Activated CD4-positive, alpha-beta T cell treated with anti-CD3 and anti-CD28 coated beads for 4 hours (primary cell): ENCODE data around the gene WDR47.
"Not testable (repeated sequence)": the region's sequence is repeated elsewhere in the genome, so short reads cannot be mapped to it uniquely, and the experiment has no call there.

Source experiments
- DNase-seq, 2 donors: peaks; one replicate each; pipeline ENCODE4 v3.0.0-alpha.2; 2020

WDR47 gene

GRCh38 chr1:108961752-108962486, 80.0 kb downstream of the WDR47 start:
- no peak for DNase-seq

DNA sequence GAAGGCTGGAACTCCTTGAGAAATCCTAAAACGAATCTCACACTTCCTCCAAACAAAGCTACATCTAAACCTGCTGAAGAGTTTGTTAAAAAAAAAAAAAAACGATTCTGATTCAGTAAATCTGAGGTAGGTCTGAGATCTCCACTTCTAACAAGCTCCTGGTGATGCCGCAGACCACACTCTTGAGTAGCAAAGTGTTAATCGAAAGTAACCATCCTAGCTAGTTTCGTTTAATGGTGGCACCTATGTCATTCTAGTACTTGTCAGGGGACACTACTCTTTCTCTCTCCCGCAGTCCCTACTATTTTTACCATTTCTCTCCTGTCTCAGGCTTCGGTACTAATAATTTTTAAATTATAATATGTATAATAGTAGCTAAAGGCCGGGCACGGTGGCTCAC, 80.7 kb downstream of the WDR47 start:
- no peak for DNase-seq

GRCh38 chr1:108960719-108961118, 81.2 kb downstream of the WDR47 start:
- DNase-seq, result no peak

DNA sequence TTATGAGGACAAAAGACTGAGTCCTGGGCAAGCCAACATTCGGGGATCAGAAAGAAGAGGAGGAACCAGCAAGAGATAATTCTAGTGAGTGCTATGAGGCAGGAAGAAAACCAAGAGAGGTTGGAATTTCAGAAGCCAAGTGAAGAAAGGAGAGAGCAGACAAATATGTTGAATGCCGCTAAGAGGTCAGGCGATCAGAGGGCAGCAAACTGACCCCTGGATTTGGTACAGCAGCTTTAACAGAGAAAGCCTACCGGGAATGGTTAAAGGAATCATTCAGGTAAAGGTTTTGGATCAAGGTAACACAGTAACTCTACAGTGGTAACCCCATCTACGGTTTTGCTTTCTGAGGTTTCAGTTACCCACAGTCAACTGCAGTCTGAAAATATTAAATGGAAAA, 84.0 kb downstream of the WDR47 start:
- DNase-seq, result no peak

DNA sequence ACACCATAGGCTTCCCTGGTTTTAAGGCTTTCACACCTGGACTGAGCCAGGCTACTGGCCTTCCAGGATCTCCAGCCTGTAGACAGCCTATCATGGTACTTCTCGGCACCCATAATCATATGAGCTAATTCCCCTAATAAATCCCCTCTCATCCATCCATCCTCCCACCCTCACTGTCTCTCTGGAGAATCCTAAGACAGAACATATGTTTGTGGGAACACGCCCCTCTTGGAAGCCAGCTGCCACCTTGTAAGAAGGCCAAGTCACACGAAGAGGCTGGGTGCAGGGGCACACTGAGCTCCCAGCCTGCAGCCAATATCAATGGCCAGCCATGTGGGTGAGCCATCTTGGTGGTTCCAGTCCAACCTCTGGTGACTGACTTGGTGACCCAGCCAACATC, 86.0 kb downstream of the WDR47 start:
- DNase-seq, result no peak

GRCh38 chr1:108955111-108955510, 86.8 kb downstream of the WDR47 start:
- DNase-seq, result no peak

GRCh38 chr1:108953452-108953851, 88.5 kb downstream of the WDR47 start:
- no peak for DNase-seq

GRCh38 chr1:108951242-108951641, 90.7 kb downstream of the WDR47 start:
- DNase-seq, result no peak

DNA sequence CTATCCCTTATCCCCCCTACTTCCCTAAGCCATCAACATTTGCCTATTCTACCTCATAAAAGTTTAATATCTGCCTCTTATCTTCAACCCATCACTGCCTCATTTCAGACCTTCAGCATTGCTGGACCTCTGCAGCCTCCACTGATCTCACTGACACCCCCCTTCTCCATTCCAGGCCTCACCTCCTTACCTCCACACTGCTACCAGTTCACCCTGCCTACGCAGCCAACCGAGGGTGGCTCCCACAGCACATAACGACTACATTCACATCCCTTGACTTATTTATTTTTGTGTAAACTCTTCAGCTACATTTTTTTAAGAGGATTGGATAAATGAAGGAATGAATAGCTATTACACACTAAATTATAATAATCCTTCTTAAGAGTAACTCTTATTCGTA, 92.9 kb downstream of the WDR47 start:
- DNase-seq, result no peak

- DNase-seq, result no peak
These were observed 93.9 kb downstream of the WDR47 start for GRCh38 chr1:108947871-108948525.

- no peak for DNase-seq
These were observed 105.7 kb downstream of the WDR47 start for GRCh38 chr1:108936170-108936569.

DNA sequence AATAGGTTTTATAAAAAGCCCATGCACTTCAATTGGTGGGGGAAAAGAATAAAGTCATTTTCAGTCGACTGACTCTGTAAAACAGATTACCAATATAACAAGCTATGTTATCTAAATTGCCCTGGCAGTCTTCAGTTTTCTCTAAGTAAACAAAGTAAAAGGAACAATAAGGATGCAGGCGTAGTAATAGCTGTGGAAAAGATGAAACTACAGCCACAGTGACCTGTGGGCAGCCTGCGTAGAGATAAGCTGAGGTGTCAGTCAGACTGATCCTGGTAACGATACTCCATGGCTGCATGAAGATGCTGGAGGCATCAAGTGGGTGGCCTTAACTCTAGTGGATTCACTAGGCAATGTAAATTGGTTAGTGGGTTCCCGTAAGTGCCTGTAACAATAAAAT, 108.0 kb downstream of the WDR47 start:
- no peak for DNase-seq

DNA sequence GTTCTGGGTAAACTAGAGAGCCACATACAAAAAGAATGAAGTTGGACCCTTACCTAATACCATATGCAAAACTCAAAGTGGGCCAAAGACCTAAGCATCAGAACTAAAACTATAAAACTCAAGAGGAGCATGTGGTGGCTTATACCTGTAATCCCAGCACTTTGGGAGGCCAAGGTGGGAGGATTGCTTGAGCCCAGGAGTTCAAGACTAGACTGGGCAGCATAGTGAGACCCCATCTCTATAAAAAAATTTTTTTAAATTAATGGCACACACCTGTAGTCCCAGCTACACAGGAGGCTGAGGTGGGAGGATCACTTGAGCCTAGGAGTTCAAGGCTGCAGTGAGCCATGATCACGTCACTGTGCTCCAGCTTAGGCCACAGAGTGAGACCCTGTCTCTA, 114.3 kb downstream of the WDR47 start:
- DNase-seq, result not testable (repeated sequence)

DNA sequence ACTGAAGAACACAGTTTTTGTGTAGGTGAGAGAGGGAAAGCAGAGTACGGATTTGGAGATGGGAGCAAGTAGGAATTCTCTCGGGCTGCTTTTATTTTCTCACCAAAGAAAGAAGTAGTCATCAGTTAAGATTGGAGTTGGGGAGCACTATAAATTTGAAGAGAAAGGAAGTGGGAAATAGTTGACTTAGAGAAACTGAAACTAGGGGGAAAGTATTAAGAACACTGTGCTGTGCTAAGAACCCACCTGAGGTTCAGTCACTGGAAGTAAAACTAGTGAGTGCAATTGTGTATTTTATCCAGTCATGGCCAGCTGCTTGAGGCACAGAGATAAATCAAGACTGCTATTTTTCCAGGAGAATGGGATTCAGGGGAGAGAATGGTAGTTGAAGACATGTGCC, 116.0 kb downstream of the WDR47 start:
- no peak for DNase-seq
